Bronchial epithelial cell (primary cell): Measurements from ENCODE around the gene AGMO. TPM values are rescaled to one million over a fixed set of nuclear protein-coding genes. Genes with fewer than 3 reads are reported as not detected.

Source experiments
- DNase-seq: peaks from one replicate; pipeline ENCODE4 v3.0.0-alpha.2; 2010; ENCODE audit warnings: low read depth
- FAIRE-seq: peaks from 2 replicates; lab custom pipeline; 2011; peaks lifted over from hg19 to GRCh38; lab: Jason Lieb, UNC
- H3K27me3 ChIP-seq: 2 replicates; pipeline ENCODE4 v1.5.1; 2011; ENCODE audit warnings: low read length; ENCODE audit not compliant: control insufficient read depth, insufficient read depth
- H3K36me3 ChIP-seq: 2 replicates; pipeline ENCODE4 v1.5.1; 2011; ENCODE audit warnings: low read length; ENCODE audit not compliant: control insufficient read depth, insufficient read depth
- H3K4me3 ChIP-seq: 2 replicates; pipeline ENCODE4 v1.5.1; 2011; ENCODE audit warnings: mild to moderate bottlenecking, low read depth, low read length, control low read depth
- total RNA-seq: library from RNA; depleted of rRNA; stranded (reverse); fragments of >200 nt; gene quantifications from 2 replicates; pipeline ENCODE4 v1.2.1, GENCODE V29; 2014
- TF ChIP-seq, protein P1 (sequence below): IDR thresholded peaks from 2 replicates; pipeline ENCODE4 v1.5.1; 2011; ENCODE audit warnings: mild to moderate bottlenecking, moderate library complexity, low read length, control low read depth, inconsistent platforms; ENCODE audit not compliant: insufficient read depth, severe bottlenecking

The AGMO gene
- total RNA-seq, 1 donor from 2014 or later: under 0.01 TPM

DNA sequence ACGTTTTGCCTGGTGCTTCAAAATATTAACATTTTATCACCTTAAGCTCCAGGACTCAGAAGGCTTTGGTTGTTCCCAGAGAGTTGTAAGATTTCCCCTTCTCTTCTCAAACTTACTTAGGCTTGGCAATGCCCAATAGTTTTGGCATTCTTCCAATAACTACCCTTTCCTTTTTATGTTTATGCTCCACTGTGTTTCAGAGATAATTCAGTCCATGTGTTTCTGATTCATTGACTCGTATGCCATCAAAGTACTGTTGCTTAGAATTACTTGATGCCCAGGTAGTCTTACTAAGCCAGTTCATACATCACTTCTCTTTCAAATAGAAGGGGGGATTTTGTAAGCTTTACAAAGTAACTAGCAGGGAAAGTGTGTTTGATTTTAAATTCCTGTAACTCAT, 66.6 kb downstream of the AGMO start:
- TF ChIP-seq, protein P1, sequence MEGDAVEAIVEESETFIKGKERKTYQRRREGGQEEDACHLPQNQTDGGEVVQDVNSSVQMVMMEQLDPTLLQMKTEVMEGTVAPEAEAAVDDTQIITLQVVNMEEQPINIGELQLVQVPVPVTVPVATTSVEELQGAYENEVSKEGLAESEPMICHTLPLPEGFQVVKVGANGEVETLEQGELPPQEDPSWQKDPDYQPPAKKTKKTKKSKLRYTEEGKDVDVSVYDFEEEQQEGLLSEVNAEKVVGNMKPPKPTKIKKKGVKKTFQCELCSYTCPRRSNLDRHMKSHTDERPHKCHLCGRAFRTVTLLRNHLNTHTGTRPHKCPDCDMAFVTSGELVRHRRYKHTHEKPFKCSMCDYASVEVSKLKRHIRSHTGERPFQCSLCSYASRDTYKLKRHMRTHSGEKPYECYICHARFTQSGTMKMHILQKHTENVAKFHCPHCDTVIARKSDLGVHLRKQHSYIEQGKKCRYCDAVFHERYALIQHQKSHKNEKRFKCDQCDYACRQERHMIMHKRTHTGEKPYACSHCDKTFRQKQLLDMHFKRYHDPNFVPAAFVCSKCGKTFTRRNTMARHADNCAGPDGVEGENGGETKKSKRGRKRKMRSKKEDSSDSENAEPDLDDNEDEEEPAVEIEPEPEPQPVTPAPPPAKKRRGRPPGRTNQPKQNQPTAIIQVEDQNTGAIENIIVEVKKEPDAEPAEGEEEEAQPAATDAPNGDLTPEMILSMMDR: no peak
- DNase-seq: no peak
- Histone ChIP-seq H3K4me3 (no peak overlapping the region), H3K27me3 (no peaks in the 10 kb centered on the region), H3K36me3 (no peaks in the 10 kb centered on the region)
- no peak for FAIRE-seq

GRCh38 chr7:15494711-15495110, 67.1 kb downstream of the AGMO start:
- FAIRE-seq (no peak), DNase-seq (no peak)
- Histone ChIP-seq H3K27me3 (no peaks in the 10 kb centered on the region), H3K4me3 (no peak overlapping the region), H3K36me3 (no peaks in the 10 kb centered on the region)
- TF ChIP-seq, protein P1: no peak

DNA sequence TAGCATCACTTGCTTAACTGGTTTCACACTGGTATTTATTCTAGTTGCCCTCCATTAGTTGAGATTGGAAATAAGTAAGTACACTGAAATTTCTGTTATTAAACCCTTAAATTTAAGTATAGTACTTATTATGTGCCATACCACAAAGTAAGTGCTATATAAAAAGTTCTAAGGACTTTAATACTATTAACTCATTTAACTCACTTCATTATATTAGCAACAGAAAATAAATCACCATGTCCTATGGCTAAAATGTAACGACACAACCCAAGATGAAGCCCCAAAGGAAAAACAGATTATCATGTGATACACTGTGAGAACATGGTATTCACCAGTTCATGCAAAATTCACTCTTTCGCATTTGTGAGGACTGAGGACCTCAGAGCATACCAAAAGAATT, 70.5 kb downstream of the AGMO start:
- Histone ChIP-seq H3K4me3 (no peak overlapping the region), H3K27me3 (no peaks in the 10 kb centered on the region), H3K36me3 (no peaks in the 10 kb centered on the region)
- FAIRE-seq (no peak), DNase-seq (no peak)
- TF ChIP-seq, protein P1: no peak

DNA sequence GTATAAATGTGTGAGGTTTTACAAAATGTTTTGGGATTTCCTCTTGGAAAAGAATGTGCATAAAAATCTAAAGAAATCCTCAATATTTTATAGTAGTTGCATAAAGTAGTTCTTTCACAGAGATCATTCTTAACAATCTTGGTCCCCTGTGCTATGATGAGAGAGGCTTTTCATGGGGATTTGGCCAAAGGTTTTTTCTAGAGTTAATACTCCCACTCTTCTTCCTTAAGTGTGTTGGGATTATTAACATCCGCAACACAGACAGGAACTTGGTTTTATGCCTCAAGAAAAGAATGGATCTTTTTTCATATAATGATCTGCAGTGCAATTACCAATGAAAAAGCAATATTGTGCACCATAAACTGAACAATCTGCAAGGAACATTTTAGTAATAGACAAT, 71.5 kb downstream of the AGMO start:
- DNase-seq: no peak
- TF ChIP-seq, protein P1: no peak
- no peak for FAIRE-seq

DNA sequence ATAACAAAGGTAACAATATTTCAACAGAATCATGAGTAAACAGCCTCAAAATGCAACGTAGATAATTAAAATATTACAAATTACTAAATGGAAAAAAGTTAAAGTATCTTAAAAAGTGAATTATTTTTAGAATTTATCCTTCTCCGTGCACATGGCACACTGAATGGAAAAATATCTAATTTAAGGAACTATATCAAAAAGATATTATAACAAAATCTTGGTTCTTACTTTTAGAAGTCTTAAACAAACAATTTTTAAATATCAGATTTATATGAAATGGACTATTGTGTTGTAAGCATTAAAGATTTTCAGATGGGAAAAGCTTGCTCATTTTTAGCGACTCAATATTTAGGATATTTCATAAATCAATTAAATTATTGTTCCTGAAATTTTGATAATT, 72.0 kb downstream of the AGMO start:
- no peaks in the 10 kb centered on the region for H3K27me3 ChIP-seq
- TF ChIP-seq, protein P1: no peak
- H3K4me3 ChIP-seq: no peak overlapping the region
- no peak for DNase-seq
- H3K36me3 ChIP-seq: no peaks in the 10 kb centered on the region
- no peak for FAIRE-seq

More for the DNA sequence above, 71.5 kb downstream of the AGMO start:
- no peaks in the 10 kb centered on the region for H3K27me3 ChIP-seq
- no peak overlapping the region for H3K4me3 ChIP-seq
- no peaks in the 10 kb centered on the region for H3K36me3 ChIP-seq

GRCh38 chr7:15489383-15489782, 72.4 kb downstream of the AGMO start:
- TF ChIP-seq, protein P1: no peak
- DNase-seq (no peak), FAIRE-seq (no peak)
- Histone ChIP-seq H3K27me3 (no peaks in the 10 kb centered on the region), H3K36me3 (no peaks in the 10 kb centered on the region), H3K4me3 (no peak overlapping the region)
